Neural progenitor cell (in vitro differentiated cells): Measurements from ENCODE around the gene BEND7. TPM values are rescaled to one million over a fixed set of nuclear protein-coding genes. Genes with fewer than 3 reads are reported as not detected.
A peak's percentile ranks its signal among the peaks of the same experiment; 100 is the strongest.
"Not testable (repeated sequence)": the region's sequence is repeated elsewhere in the genome, so short reads cannot be mapped to it uniquely, and the experiment has no call there.

Experiments used
- DNase-seq: peaks from one replicate; pipeline ENCODE4 v3.0.0-alpha.2; 2016; ENCODE audit warnings: low spot score
- H2AFZ ChIP-seq: fragments of 200-600 bp; sonication (generic); replicated peaks from 2 replicates; pipeline ENCODE4 v1.6.1; 2016; ENCODE audit warnings: antibody characterized with exemption
- H3F3A ChIP-seq: fragments of 200-600 bp; sonication (generic); 2 replicates; pipeline ENCODE4 v1.6.1; 2016; ENCODE audit warnings: antibody characterized with exemption, low read depth
- H3K27ac ChIP-seq: fragments of 200-600 bp; sonication (generic); 2 replicates; pipeline ENCODE4 v1.5.1; 2016; ENCODE audit warnings: mild to moderate bottlenecking
- H3K27me3 ChIP-seq: fragments of 200-600 bp; sonication (generic); 2 replicates; pipeline ENCODE4 v1.6.1; 2016; ENCODE audit warnings: mild to moderate bottlenecking, moderate library complexity
- H3K36me3 ChIP-seq: fragments of 200-600 bp; sonication (generic); 2 replicates; pipeline ENCODE4 v1.5.1; 2016
- H3K4me1 ChIP-seq: fragments of 200-600 bp; sonication (generic); 2 replicates; pipeline ENCODE4 v1.6.1; 2016; ENCODE audit warnings: mixed run types
- H3K4me2 ChIP-seq: fragments of 200-600 bp; sonication (generic); 2 replicates; pipeline ENCODE4 v1.6.1; 2016
- H3K4me3 ChIP-seq: fragments of 200-600 bp; sonication (generic); 2 replicates; pipeline ENCODE4 v1.5.1; 2016
- H3K79me2 ChIP-seq: fragments of 200-600 bp; sonication (generic); 2 replicates; pipeline ENCODE4 v1.6.1; 2016; ENCODE audit warnings: low read depth
- H3K9ac ChIP-seq: fragments of 200-600 bp; sonication (generic); 2 replicates; pipeline ENCODE4 v1.6.1; 2016
- H3K9me3 ChIP-seq: fragments of 200-600 bp; sonication (generic); 2 replicates; pipeline ENCODE4 v1.5.1; 2016; ENCODE audit warnings: low read depth
- H4K20me1 ChIP-seq: fragments of 200-600 bp; sonication (generic); 2 replicates; pipeline ENCODE4 v1.6.1; 2016; ENCODE audit warnings: low read depth
- H3K27ac Mint-ChIP-seq: 3 replicates; pipeline ENCODE4 v1.8.0; 2021; ENCODE audit warnings: mixed read lengths
- H3K27me3 Mint-ChIP-seq: 2 replicates; pipeline ENCODE4 v1.8.0; 2022; ENCODE audit warnings: low read depth, mild to moderate bottlenecking, inconsistent platforms, moderate library complexity, mixed read lengths; ENCODE audit not compliant: insufficient read depth
- H3K36me3 Mint-ChIP-seq: 3 replicates; pipeline ENCODE4 v1.8.0; 2021; ENCODE audit warnings: mixed read lengths
- H3K4me1 Mint-ChIP-seq: 3 replicates; pipeline ENCODE4 v1.8.0; 2021; ENCODE audit warnings: mixed read lengths
- H3K4me3 Mint-ChIP-seq: 3 replicates; pipeline ENCODE4 v1.8.0; 2021; ENCODE audit warnings: mild to moderate bottlenecking, moderate library complexity, mixed read lengths
- H3K9me3 Mint-ChIP-seq: 3 replicates; pipeline ENCODE4 v1.8.0; 2020; ENCODE audit warnings: mixed read lengths
- EZH2 ChIP-seq: fragments of 200-600 bp; sonication (generic); IDR thresholded peaks from 2 replicates; pipeline ENCODE4 v1.6.1; 2017; ENCODE audit warnings: antibody characterized with exemption, mild to moderate bottlenecking, moderate library complexity
- EZH2phosphoT487 ChIP-seq: fragments of 200-600 bp; sonication (generic); IDR thresholded peaks from 2 replicates; pipeline ENCODE4 v1.6.1; 2017; ENCODE audit warnings: antibody characterized with exemption
- total RNA-seq: library from RNA; depleted of rRNA; stranded (reverse); fragments of >200 nt; gene quantifications from 2 replicates; pipeline ENCODE4 v1.2.3, GENCODE V29; 2015; ENCODE audit warnings: low replicate concordance
- TF ChIP-seq, protein P1 (sequence below): fragments of 200-600 bp; sonication (generic); IDR thresholded peaks from 2 replicates; pipeline ENCODE4 v1.5.1; 2017; ENCODE audit warnings: antibody characterized with exemption, mild to moderate bottlenecking

BEND7 gene
- total RNA-seq, 1 donor from 2014 or later: 7.5 TPM

DNA sequence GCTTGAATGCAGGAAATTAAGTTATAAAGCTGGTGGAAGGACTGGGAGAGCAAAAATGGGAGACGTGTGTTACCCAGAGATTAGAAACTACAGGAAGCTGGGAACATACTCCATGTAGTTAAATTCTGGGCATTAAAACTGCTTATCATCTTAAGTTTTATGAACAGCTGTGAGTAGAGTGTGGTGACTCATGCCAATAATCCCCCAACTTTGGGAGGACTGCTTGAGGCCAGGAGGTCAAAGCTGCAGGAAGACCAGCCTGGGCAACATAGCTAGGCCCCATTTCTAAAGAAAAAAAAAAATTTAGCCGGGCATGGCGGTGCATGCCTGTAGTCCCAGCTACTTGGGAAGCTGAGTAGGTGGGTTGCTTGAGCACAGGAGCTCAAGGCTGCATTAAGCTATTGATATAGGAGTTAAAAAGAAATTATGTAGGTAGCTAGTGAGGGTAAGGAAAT lies 124.5 kb downstream of the BEND7 start:
- Histone ChIP-seq H3K79me2 (no peaks in the 10 kb centered on the region), H3K9ac (no peak overlapping the region), H3F3A (no peaks in the 10 kb centered on the region), H4K20me1 (no peaks in the 10 kb centered on the region), H2AFZ (peak overlapping the region; percentile 18), H3K27me3 (no peaks in the 10 kb centered on the region), H3K9me3 (no peaks in the 10 kb centered on the region), H3K27ac (no peak overlapping the region), H3K36me3 (no peaks in the 10 kb centered on the region), H3K4me1 (no peaks in the 10 kb centered on the region), H3K4me2 (no peak overlapping the region), H3K4me3 (no peak overlapping the region)
- DNase-seq: no peak
- TF ChIP-seq EZH2: no peak
- TF ChIP-seq EZH2phosphoT487: no peak
- TF ChIP-seq, protein P1, sequence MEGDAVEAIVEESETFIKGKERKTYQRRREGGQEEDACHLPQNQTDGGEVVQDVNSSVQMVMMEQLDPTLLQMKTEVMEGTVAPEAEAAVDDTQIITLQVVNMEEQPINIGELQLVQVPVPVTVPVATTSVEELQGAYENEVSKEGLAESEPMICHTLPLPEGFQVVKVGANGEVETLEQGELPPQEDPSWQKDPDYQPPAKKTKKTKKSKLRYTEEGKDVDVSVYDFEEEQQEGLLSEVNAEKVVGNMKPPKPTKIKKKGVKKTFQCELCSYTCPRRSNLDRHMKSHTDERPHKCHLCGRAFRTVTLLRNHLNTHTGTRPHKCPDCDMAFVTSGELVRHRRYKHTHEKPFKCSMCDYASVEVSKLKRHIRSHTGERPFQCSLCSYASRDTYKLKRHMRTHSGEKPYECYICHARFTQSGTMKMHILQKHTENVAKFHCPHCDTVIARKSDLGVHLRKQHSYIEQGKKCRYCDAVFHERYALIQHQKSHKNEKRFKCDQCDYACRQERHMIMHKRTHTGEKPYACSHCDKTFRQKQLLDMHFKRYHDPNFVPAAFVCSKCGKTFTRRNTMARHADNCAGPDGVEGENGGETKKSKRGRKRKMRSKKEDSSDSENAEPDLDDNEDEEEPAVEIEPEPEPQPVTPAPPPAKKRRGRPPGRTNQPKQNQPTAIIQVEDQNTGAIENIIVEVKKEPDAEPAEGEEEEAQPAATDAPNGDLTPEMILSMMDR: no peak
- Mint-ChIP-seq H3K36me3 (no peaks in the 10 kb centered on the region), H3K4me3 (no peak overlapping the region), H3K4me1 (peaks cover 7% of the 10 kb centered on the region), H3K27ac (no peak overlapping the region), H3K27me3 (no peaks in the 10 kb centered on the region), H3K9me3 (peaks cover 13% of the 10 kb centered on the region)

DNA sequence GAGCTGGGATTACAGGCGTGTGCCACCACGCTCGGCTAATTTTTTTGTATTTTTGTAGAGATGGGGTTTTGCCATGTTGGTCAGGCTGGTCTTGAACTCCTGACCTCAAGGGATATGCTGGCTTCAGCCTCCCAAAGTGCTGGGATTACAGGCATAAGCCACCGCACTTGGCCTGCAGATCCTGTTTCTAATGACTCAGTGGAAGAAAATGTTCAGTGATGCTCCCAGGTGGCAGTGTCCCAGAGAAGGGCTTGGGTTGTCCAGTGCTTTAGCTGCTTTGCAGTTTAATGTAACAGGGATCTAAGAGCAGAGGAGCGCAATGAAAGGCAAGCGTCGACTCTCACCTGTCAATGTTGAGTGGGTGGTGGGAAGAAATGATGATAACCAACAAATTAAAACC lies 125.4 kb downstream of the BEND7 start:
- not testable (repeated sequence) for H3K4me2 ChIP-seq, H3K4me3 Mint-ChIP-seq, H3K36me3 ChIP-seq, H3K4me1 Mint-ChIP-seq, H3K27ac Mint-ChIP-seq, H3K27me3 ChIP-seq, H3K4me3 ChIP-seq, H3K27ac ChIP-seq, DNase-seq, H2AFZ ChIP-seq, H4K20me1 ChIP-seq, H3K9ac ChIP-seq, H3F3A ChIP-seq, H3K9me3 ChIP-seq, H3K79me2 ChIP-seq, H3K27me3 Mint-ChIP-seq, H3K36me3 Mint-ChIP-seq, H3K4me1 ChIP-seq
- peaks cover 13% of the 10 kb centered on the region for H3K9me3 Mint-ChIP-seq

DNA sequence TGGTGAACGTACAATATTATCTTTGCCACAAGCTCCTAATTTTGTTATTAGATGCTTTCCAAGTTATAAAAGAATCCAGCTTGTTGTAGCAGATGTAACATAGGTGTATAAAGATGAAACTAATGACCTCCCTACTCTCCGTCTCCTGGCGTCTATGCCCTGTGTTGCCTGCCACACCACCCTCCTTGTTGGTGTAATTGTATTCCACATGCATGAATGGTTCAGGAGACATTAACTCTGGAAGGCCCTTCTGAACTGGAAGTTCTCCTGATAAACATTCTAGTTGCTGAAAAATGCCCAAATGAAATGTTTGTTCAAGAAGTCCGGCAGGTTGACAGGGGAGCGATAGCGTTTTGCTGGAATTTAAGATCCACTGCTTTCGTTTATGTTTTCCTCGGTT lies 126.8 kb downstream of the BEND7 start:
- H3K4me2 ChIP-seq: no peak overlapping the region
- TF ChIP-seq, protein P1: no peak
- TF ChIP-seq EZH2: no peak
- TF ChIP-seq EZH2phosphoT487: no peak
- H3K27me3 ChIP-seq: no peaks in the 10 kb centered on the region
- Mint-ChIP-seq H3K4me3 (no peak overlapping the region), H3K36me3 (no peaks in the 10 kb centered on the region), H3K27me3 (no peaks in the 10 kb centered on the region), H3K4me1 (peaks cover 7% of the 10 kb centered on the region), H3K9me3 (peaks cover 9% of the 10 kb centered on the region), H3K27ac (no peak overlapping the region)
- no peaks in the 10 kb centered on the region for H3F3A ChIP-seq
- no peak overlapping the region for H3K9ac ChIP-seq
- no peak for DNase-seq
- no peaks in the 10 kb centered on the region for H4K20me1 ChIP-seq
- H3K27ac ChIP-seq: no peak overlapping the region
- H3K79me2 ChIP-seq: no peaks in the 10 kb centered on the region
- H2AFZ ChIP-seq: no peak overlapping the region
- no peaks in the 10 kb centered on the region for H3K36me3 ChIP-seq
- no peaks in the 10 kb centered on the region for H3K9me3 ChIP-seq
- H3K4me1 ChIP-seq: no peaks in the 10 kb centered on the region
- no peak overlapping the region for H3K4me3 ChIP-seq

DNA sequence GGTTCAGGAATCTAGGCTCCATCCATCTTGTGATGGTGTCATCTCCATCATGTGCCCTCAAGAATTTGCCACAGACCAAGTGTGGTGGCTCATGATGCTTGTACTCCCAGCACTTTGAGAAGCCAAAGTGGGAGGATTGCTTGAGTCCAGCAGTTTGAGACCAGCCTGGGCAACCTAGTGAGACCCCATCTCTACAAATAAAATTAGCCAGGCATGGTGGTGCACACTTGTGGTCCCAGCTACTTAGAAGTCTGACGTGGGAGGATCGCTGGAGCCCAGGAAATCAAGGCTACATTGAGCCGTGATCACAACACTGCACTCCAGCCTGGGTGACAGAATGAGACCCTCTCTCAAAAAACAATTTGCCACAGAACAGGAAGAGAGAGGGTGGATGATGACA lies 127.7 kb downstream of the BEND7 start:
- no peak overlapping the region for H2AFZ ChIP-seq
- H3K27me3 Mint-ChIP-seq: no peaks in the 10 kb centered on the region
- H3K4me3 Mint-ChIP-seq: no peak overlapping the region

More for the DNA sequence above, 127.7 kb downstream of the BEND7 start:
- H3K4me1 ChIP-seq: no peaks in the 10 kb centered on the region
- TF ChIP-seq EZH2 (no peak), EZH2phosphoT487 (no peak)
- TF ChIP-seq, protein P1: no peak
- H3K4me1 Mint-ChIP-seq: peaks cover 7% of the 10 kb centered on the region
- H3K9ac ChIP-seq: no peak overlapping the region
- H3K4me2 ChIP-seq: no peak overlapping the region
- H3K36me3 ChIP-seq: no peaks in the 10 kb centered on the region
- no peak overlapping the region for H3K27ac ChIP-seq
- H3K27me3 ChIP-seq: no peaks in the 10 kb centered on the region
- H3K4me3 ChIP-seq: no peak overlapping the region
- H3K27ac Mint-ChIP-seq: no peak overlapping the region
- H3K9me3 ChIP-seq: no peaks in the 10 kb centered on the region
- DNase-seq: no peak
- no peaks in the 10 kb centered on the region for H3K79me2 ChIP-seq
- no peaks in the 10 kb centered on the region for H3F3A ChIP-seq
- no peaks in the 10 kb centered on the region for H4K20me1 ChIP-seq
- H3K9me3 Mint-ChIP-seq: peaks cover 4% of the 10 kb centered on the region
- no peaks in the 10 kb centered on the region for H3K36me3 Mint-ChIP-seq
